ENCODE results near the gene A3GALT2. TPM values are rescaled to one million over a fixed set of nuclear protein-coding genes. Genes with fewer than 3 reads are reported as not detected.

A3GALT2 gene
- total RNA-seq, 1 donor from 2014 or later = not detected

GRCh38 chr1:33281554-33282303 is 39.2 kb downstream of the A3GALT2 start:
- intact Hi-C loops (cut with DNase I) = no loop called here
- peak; percentile 68 for DNase-seq (ENCODE audit: low spot score)

- peak; percentile 31 for DNase-seq (ENCODE audit: low spot score)
- intact Hi-C loops (cut with DNase I) = no loop called here
Observed at GRCh38 chr1:33280091-33280661, 40.7 kb downstream of the A3GALT2 start.

- intact Hi-C loops (cut with DNase I) = no loop called here
- peak; percentile 65 for DNase-seq (ENCODE audit: low spot score)
Observed at GRCh38 chr1:33277488-33278084, 43.3 kb downstream of the A3GALT2 start.

- DNase-seq (ENCODE audit: low spot score) = peak; percentile 60
- intact Hi-C loops (cut with DNase I) = no loop called here
Observed at GRCh38 chr1:33276573-33277298, 44.2 kb downstream of the A3GALT2 start.

- intact Hi-C loops (cut with DNase I) = no loop called here
- DNase-seq (ENCODE audit: low spot score) = peak; percentile 51
Observed at GRCh38 chr1:33275706-33276572, 45.0 kb downstream of the A3GALT2 start.

GRCh38 chr1:33275195-33275594 is 45.7 kb downstream of the A3GALT2 start:
- DNase-seq (ENCODE audit: low spot score) = no peak
- intact Hi-C loops (cut with DNase I) = no loop called here

GRCh38 chr1:33274446-33274845 is 46.5 kb downstream of the A3GALT2 start:
- DNase-seq (ENCODE audit: low spot score) = peak; percentile 7
- intact Hi-C loops (cut with DNase I) = no loop called here

GRCh38 chr1:33273961-33274371 is 46.9 kb downstream of the A3GALT2 start:
- intact Hi-C loops (cut with DNase I) = no loop called here
- no peak for DNase-seq (ENCODE audit: low spot score)

GRCh38 chr1:33273406-33273805 is 47.5 kb downstream of the A3GALT2 start:
- DNase-seq (ENCODE audit: low spot score) = peak; percentile 20
- intact Hi-C loops (cut with DNase I) = no loop called here

- DNase-seq (ENCODE audit: low spot score) = no peak
- intact Hi-C loops (cut with DNase I) = no loop called here
Observed at GRCh38 chr1:33272930-33273329, 48.0 kb downstream of the A3GALT2 start.

- intact Hi-C loops (cut with DNase I) = no loop called here
- no peak for DNase-seq (ENCODE audit: low spot score)
Observed at GRCh38 chr1:33272509-33272908, 48.4 kb downstream of the A3GALT2 start.

GRCh38 chr1:33271666-33272505 is 49.0 kb downstream of the A3GALT2 start:
- intact Hi-C loops (cut with DNase I) = no loop called here
- DNase-seq (ENCODE audit: low spot score) = no peak

- DNase-seq (ENCODE audit: low spot score) = no peak
- intact Hi-C loops (cut with DNase I) = no loop called here
Observed at GRCh38 chr1:33270808-33271465, 50.0 kb downstream of the A3GALT2 start.

- intact Hi-C loops (cut with DNase I) = no loop called here
- DNase-seq (ENCODE audit: low spot score) = peak; percentile 29
Observed at GRCh38 chr1:33270379-33270778, 50.5 kb downstream of the A3GALT2 start.

- intact Hi-C loops (cut with DNase I) = no loop called here
- DNase-seq (ENCODE audit: low spot score) = peak; percentile 36
Observed at GRCh38 chr1:33269621-33270020, 51.3 kb downstream of the A3GALT2 start.

- peak; percentile 51 for DNase-seq (ENCODE audit: low spot score)
- intact Hi-C loops (cut with DNase I) = no loop called here
Observed at GRCh38 chr1:33268927-33269610, 51.8 kb downstream of the A3GALT2 start.

GRCh38 chr1:33268457-33268856 is 52.4 kb downstream of the A3GALT2 start:
- intact Hi-C loops (cut with DNase I) = no loop called here
- DNase-seq (ENCODE audit: low spot score) = no peak
